ENCODE data around the gene SIGLEC14. TPM values are rescaled to one million over a fixed set of nuclear protein-coding genes. Genes with fewer than 3 reads are reported as not detected.
A peak's percentile ranks its signal among the peaks of the same experiment; 100 is the strongest.
"Not testable (repeated sequence)": the region's sequence is repeated elsewhere in the genome, so short reads cannot be mapped to it uniquely, and the experiment has no call there.

SIGLEC14 gene
- total RNA-seq, 1 experiment from 2014 or later = not detected

DNA sequence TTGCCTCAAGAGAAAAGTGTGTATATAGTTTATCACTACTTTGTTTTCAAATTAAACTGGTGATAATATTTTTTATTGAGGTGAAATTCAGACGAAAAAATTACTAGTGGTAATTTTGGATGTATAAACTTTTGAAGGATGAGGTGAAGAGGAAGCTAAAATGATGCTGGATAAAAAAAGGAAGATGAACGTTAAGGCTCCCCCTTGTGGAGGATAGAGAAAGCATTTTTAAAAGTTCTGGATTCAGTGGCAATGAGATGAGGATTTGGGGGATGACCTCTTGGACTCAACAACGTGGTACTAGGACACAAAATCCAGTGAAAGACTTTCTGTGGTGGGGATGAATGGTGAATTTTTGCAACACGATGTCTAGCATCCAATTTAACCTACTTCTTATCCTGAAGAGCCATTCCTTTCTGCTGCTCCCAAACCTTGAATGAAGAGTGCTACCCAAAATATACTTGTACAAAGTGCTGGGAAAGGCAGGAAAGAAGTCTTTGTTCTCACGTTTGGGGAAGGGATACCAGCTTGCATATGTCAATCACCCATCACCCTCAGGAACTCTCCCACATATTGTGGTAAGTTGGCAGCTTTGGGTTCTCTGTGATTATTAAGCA lies 9.2 kb downstream of the SIGLEC14 start:
- DNase-seq (ENCODE audit: low read depth, low spot score) = peak; percentile 10
- in situ Hi-C loops (cut with HindIII; ENCODE audit: low pct_unique_long_range_greater_than_20kb, low sequenced_read_pairs) = no loop called here

GRCh38 chr19:51632126-51632525 lies 14.5 kb downstream of the SIGLEC14 start:
- in situ Hi-C loops (cut with HindIII; ENCODE audit: low pct_unique_long_range_greater_than_20kb, low sequenced_read_pairs) = no loop called here
- no peak for DNase-seq (ENCODE audit: low read depth, low spot score)

GRCh38 chr19:51630315-51630714 lies 16.3 kb downstream of the SIGLEC14 start, which contains the start of gene SIGLEC5:
SIGLEC5 (minus strand) TSS chr19:51630401; CDS start chr19:51630335, 66 bp downstream.
- in situ Hi-C loops (cut with HindIII; ENCODE audit: low pct_unique_long_range_greater_than_20kb, low sequenced_read_pairs); DNase-seq (ENCODE audit: low read depth, low spot score): not testable (repeated sequence)

- DNase-seq (ENCODE audit: low read depth, low spot score) = no peak
- in situ Hi-C loops (cut with HindIII; ENCODE audit: low pct_unique_long_range_greater_than_20kb, low sequenced_read_pairs) = no loop called here
Observed at GRCh38 chr19:51628153-51628939, 18.3 kb downstream of the SIGLEC14 start.

GRCh38 chr19:51627491-51628138 lies 19.0 kb downstream of the SIGLEC14 start:
- in situ Hi-C loops (cut with HindIII; ENCODE audit: low pct_unique_long_range_greater_than_20kb, low sequenced_read_pairs) = no loop called here

GRCh38 chr19:51626675-51627074 lies 19.9 kb downstream of the SIGLEC14 start:
- in situ Hi-C loops (cut with HindIII; ENCODE audit: low pct_unique_long_range_greater_than_20kb, low sequenced_read_pairs) = no loop called here
- no peak for DNase-seq (ENCODE audit: low read depth, low spot score)

More at GRCh38 chr19:51627491-51628138, 19.0 kb downstream of the SIGLEC14 start:
- DNase-seq (ENCODE audit: low read depth, low spot score) = no peak

GRCh38 chr19:51621178-51621577 lies 25.4 kb downstream of the SIGLEC14 start:
- DNase-seq (ENCODE audit: low read depth, low spot score) = no peak
- in situ Hi-C loops (cut with HindIII; ENCODE audit: low pct_unique_long_range_greater_than_20kb, low sequenced_read_pairs) = no loop called here

GRCh38 chr19:51615991-51616390 lies 30.6 kb downstream of the SIGLEC14 start:
- in situ Hi-C loops (cut with HindIII; ENCODE audit: low pct_unique_long_range_greater_than_20kb, low sequenced_read_pairs) = no loop called here
- DNase-seq (ENCODE audit: low read depth, low spot score) = no peak

DNA sequence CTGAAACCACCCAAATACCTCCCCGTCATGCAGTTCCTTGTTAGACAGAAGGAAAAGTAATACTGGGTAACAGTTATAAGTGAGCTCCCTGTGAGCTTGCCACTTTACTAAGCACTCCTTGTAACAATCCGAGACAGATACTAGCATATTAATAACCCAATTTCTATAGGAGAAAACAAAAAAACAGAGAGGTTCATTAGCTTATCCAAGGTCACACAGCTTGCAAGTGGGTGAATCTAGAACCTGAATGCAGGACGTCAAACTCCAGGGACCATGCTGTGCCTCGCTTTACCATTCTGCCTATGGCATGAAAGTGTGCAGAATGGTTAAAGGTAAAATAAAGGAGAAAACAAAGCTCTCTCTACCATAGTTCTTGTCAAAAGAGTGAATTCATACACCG lies 31.8 kb downstream of the SIGLEC14 start:
- no peak for DNase-seq (ENCODE audit: low read depth, low spot score)
- in situ Hi-C loops (cut with HindIII; ENCODE audit: low pct_unique_long_range_greater_than_20kb, low sequenced_read_pairs) = no loop called here

DNA sequence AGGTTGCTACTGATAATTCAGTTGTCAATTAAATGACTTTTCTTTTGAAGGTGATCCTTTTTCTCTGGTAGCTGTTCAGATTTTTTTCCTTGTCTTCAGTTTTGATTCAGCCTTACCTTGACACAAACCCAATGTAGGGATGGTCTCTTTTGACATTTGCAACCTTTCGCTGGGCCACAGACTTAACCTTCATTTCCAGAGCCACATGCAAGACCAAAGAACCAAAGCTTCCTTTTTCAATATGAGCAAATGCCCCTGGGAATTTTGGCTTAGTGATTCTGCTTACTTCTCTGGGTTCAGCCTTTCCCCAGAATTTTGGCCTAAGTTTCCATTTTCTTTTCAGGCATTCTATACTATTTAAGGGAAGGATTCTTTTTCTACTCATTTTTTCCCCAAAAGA lies 36.0 kb downstream of the SIGLEC14 start:
- DNase-seq (ENCODE audit: low read depth, low spot score) = no peak
- in situ Hi-C loops (cut with HindIII; ENCODE audit: low pct_unique_long_range_greater_than_20kb, low sequenced_read_pairs) = no loop called here

- peak; percentile 62 for DNase-seq (ENCODE audit: low read depth, low spot score)
- in situ Hi-C loops (cut with HindIII; ENCODE audit: low pct_unique_long_range_greater_than_20kb, low sequenced_read_pairs) = no loop called here
Observed at GRCh38 chr19:51607920-51608562, 38.6 kb downstream of the SIGLEC14 start.

DNA sequence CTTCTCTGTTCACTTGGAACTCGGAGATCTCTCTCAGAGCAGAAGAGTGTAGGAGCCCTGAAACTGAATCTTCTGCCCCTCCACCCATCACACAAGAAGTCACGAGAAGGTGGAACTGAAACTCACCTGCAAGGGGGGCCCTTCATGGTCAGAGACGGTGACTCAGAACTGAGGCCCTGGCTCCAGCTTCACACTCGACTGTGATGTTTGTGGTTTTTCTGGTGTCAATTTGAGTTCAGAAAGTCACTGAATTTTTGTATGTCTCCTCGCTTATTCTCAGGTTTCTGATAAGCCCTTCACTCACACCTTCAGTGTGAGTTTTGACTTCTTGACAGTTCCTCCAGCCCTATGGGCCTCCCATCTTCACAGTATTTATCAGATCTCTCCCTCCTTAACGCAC lies 39.5 kb downstream of the SIGLEC14 start:
- in situ Hi-C loops (cut with HindIII; ENCODE audit: low pct_unique_long_range_greater_than_20kb, low sequenced_read_pairs) = no loop called here
- DNase-seq (ENCODE audit: low read depth, low spot score) = no peak

GRCh38 chr19:51602189-51602854 lies 44.3 kb downstream of the SIGLEC14 start:
- in situ Hi-C loops (cut with HindIII; ENCODE audit: low pct_unique_long_range_greater_than_20kb, low sequenced_read_pairs) = no loop called here
- DNase-seq (ENCODE audit: low read depth, low spot score) = no peak

DNA sequence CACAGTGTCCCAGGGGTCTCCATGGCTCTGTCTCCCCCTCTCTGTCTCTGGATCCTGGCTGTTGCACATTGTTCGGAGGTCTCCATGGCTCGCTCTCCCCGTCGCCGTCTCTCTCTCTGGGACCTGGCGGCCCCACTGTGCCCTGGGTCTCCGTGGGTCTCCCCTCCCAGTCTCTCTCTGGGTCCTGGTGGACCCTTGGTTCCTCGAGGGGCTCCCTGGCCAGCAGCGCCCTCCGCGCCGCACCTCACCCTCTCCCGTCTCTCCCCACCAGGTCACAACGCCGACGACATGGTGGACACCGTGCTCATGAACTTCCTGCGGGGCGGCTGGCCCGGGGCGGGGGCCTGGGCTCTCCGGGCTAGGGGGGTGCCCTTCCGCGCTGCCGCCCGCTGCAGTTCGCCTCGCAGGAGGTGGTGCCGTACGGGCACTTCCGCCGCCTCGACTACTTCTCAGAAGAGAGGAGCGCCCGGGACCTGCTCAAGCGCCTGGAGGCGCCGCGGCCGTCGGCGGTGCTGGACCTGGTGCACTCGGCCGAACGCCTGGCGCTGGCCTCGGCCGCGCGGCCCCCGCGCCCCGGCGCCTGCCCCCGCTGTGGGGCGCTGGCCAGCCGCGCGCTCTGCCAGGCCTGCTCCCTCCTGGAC lies 45.6 kb downstream of the SIGLEC14 start:
- in situ Hi-C loops (cut with HindIII; ENCODE audit: low pct_unique_long_range_greater_than_20kb, low sequenced_read_pairs) = no loop called here
- no peak for DNase-seq (ENCODE audit: low read depth, low spot score)

DNA sequence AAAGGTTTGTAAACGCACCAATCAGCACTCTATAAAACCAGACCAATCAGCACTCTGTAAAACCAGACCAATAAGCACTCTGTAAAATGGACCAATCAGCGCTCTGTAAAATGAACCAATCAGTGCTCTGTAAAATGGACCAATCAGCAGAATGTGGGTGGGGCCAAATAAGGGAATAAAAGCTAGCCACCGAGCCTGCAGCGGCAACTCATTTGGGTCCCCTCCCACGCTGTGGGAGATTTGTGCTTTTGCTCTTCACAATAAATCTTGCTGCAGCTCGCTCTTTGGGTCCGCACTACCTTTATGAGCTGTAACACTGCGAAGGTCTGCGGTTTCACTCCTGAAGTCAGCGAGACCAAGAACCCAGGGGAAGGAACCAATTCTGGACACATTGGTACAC lies 47.5 kb downstream of the SIGLEC14 start:
- in situ Hi-C loops (cut with HindIII; ENCODE audit: low pct_unique_long_range_greater_than_20kb, low sequenced_read_pairs) = no loop called here
- no peak for DNase-seq (ENCODE audit: low read depth, low spot score)

GRCh38 chr19:51598159-51598915 lies 48.3 kb downstream of the SIGLEC14 start:
- in situ Hi-C loops (cut with HindIII; ENCODE audit: low pct_unique_long_range_greater_than_20kb, low sequenced_read_pairs) = no loop called here
- no peak for DNase-seq (ENCODE audit: low read depth, low spot score)

All from SK-MEL-5 (cell line).